IgD-negative memory B cell (primary cell): ENCODE results near the gene ATP12A. TPM values are rescaled to one million over a fixed set of nuclear protein-coding genes. Genes with fewer than 3 reads are reported as not detected.
A peak's percentile ranks its signal among the peaks of the same experiment; 100 is the strongest.
"Not testable (repeated sequence)": the region's sequence is repeated elsewhere in the genome, so short reads cannot be mapped to it uniquely, and the experiment has no call there.

ENCODE experiments used
- H3K27ac Mint-ChIP-seq, 3 donors: one replicate each; pipeline ENCODE4 v1.8.0; 2020 to 2022; ENCODE audit warnings: mild to moderate bottlenecking in 3 of 3, mixed read lengths in 3 of 3, moderate library complexity in 1 of 3
- H3K27me3 Mint-ChIP-seq: one replicate; pipeline ENCODE4 v1.8.0; 2021; ENCODE audit warnings: mixed read lengths
- H3K36me3 Mint-ChIP-seq: one replicate; pipeline ENCODE4 v1.8.0; 2020; ENCODE audit warnings: mild to moderate bottlenecking, mixed read lengths
- H3K4me1 Mint-ChIP-seq, 3 donors: one replicate each; pipeline ENCODE4 v1.8.0; 2020 to 2022; ENCODE audit warnings: mixed read lengths in 3 of 3, mild to moderate bottlenecking in 1 of 3
- H3K4me3 Mint-ChIP-seq, 4 donors: one replicate each; pipeline ENCODE4 v1.8.0; 2020 to 2022; ENCODE audit warnings: mild to moderate bottlenecking in 4 of 4, mixed read lengths in 4 of 4, moderate library complexity in 3 of 4
- H3K9me3 Mint-ChIP-seq, 3 donors: one replicate each; pipeline ENCODE4 v1.8.0; 2020 to 2021; ENCODE audit warnings: mixed read lengths in 3 of 3, mild to moderate bottlenecking in 1 of 3
- polyA plus RNA-seq: library from polyadenylated mRNA; unstranded; fragments of 300-500 nt; fragmentation: Illumina TruSeq; gene quantifications from one replicate; pipeline ENCODE4 v1.2.3, GENCODE V29; 2021

ATP12A gene
- polyA plus RNA-seq, 1 donor from 2014 or later = not detected

GRCh38 chr13:24723206-24723605 is 43.0 kb downstream of the ATP12A start:
- H3K36me3 Mint-ChIP-seq = no peaks in the 10 kb centered on the region
- H3K27ac Mint-ChIP-seq = no peak overlapping the region
- H3K27me3 Mint-ChIP-seq = peaks cover 12% of the 10 kb centered on the region
- no peaks in the 10 kb centered on the region for H3K4me1 Mint-ChIP-seq
- no peaks in the 10 kb centered on the region for H3K9me3 Mint-ChIP-seq
- no peak overlapping the region for H3K4me3 Mint-ChIP-seq

DNA sequence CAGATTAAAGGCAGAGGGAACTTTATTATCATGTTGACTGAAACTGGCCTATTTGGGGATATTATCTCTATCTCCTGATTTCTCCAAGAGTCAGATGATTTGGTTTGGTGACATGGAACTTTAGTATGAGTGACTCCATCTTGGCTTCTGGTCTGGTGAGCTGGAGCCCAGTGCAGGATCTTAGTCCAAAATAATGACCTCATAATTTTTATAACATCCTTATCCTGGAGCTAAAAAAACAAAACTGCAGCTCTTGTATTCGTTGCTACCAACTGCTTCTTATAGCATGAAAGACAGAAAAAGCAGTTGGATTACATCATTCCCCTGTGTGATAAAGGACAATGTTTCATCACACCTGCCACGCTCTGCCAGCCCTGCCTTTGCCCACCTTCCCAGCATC is 44.5 kb downstream of the ATP12A start:
- no peak overlapping the region for H3K4me3 Mint-ChIP-seq
- H3K36me3 Mint-ChIP-seq = no peaks in the 10 kb centered on the region
- no peak overlapping the region for H3K27ac Mint-ChIP-seq
- H3K4me1 Mint-ChIP-seq = no peaks in the 10 kb centered on the region
- peaks cover 11% of the 10 kb centered on the region for H3K27me3 Mint-ChIP-seq
- no peaks in the 10 kb centered on the region for H3K9me3 Mint-ChIP-seq

DNA sequence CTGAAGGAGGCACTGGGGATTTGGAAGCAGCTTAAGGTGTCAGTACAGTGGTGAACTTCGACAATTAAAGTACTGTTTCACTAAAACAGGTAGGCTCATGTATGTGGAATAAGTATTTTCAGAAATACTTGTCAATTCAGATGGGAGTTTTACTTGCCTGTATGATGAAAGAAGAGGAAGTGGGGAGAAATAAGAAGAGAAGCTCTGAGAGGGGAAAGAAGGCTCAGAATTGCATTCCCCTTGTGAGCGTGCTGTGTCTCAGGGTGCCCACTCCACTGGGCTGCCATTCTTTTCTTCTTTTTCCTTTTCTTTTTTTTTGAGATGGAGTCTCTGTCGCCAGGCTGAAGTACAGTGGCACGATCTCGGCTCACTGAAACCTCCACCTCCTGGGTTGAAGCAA is 45.2 kb downstream of the ATP12A start:
- no peaks in the 10 kb centered on the region for H3K9me3 Mint-ChIP-seq
- H3K4me3 Mint-ChIP-seq = no peak overlapping the region
- no peak overlapping the region for H3K27ac Mint-ChIP-seq
- H3K36me3 Mint-ChIP-seq = no peaks in the 10 kb centered on the region
- H3K4me1 Mint-ChIP-seq = peaks cover 0 to 1% (median 0%) of the 10 kb centered on the region in 3 donors
- H3K27me3 Mint-ChIP-seq = peaks cover 11% of the 10 kb centered on the region

- H3K27me3 Mint-ChIP-seq = peaks cover 12% of the 10 kb centered on the region
Measured at GRCh38 chr13:24727731-24728601, 47.8 kb downstream of the ATP12A start.

GRCh38 chr13:24730873-24731567 is 50.8 kb downstream of the ATP12A start:
- H3K36me3 Mint-ChIP-seq, H3K4me1 Mint-ChIP-seq: not testable (repeated sequence)
- Mint-ChIP-seq H3K9me3 (peaks cover 0 to 12% (median 0%) of the 10 kb centered on the region in 3 donors), H3K4me3 (peak overlapping the region; percentile 35 to 67 (median 53)), H3K27ac (peak overlapping the region in 1 of 3 donors; percentile 48), H3K27me3 (peaks cover 10% of the 10 kb centered on the region)

More at GRCh38 chr13:24727731-24728601, 47.8 kb downstream of the ATP12A start:
- H3K9me3 Mint-ChIP-seq = peaks cover 0 to 12% (median 0%) of the 10 kb centered on the region in 3 donors
- peaks cover 6 to 8% (median 7%) of the 10 kb centered on the region in 3 donors for H3K4me1 Mint-ChIP-seq
- peak overlapping the region in 1 of 4 donors; percentile 18 for H3K4me3 Mint-ChIP-seq
- H3K36me3 Mint-ChIP-seq = peaks cover 2% of the 10 kb centered on the region
- H3K27ac Mint-ChIP-seq = no peak overlapping the region

DNA sequence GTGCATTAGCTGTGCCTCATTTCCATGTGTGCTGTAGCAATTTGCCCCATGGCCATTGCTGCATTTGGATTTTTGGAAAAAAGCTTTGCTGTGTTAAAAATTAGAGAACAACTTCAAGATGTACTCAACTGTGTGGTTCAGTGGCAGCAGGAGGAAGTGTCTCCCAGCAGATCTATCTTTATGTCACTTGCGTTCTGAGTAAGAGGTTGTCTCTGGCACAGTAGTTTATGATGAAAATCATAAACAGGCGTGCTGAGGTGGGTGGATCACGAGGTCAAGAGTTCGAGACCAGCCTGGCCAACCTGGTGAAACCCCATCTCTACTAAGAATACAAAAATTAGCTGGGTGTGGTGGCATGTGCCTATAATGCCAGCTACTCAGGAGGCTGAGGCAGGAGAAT is 54.7 kb downstream of the ATP12A start:
- Mint-ChIP-seq H3K4me3 (no peak overlapping the region), H3K27ac (no peak overlapping the region), H3K27me3 (peaks cover 3% of the 10 kb centered on the region), H3K4me1 (peaks cover 6 to 8% (median 7%) of the 10 kb centered on the region in 3 donors), H3K36me3 (peaks cover 2% of the 10 kb centered on the region), H3K9me3 (peaks cover 0 to 12% (median 0%) of the 10 kb centered on the region in 3 donors)

DNA sequence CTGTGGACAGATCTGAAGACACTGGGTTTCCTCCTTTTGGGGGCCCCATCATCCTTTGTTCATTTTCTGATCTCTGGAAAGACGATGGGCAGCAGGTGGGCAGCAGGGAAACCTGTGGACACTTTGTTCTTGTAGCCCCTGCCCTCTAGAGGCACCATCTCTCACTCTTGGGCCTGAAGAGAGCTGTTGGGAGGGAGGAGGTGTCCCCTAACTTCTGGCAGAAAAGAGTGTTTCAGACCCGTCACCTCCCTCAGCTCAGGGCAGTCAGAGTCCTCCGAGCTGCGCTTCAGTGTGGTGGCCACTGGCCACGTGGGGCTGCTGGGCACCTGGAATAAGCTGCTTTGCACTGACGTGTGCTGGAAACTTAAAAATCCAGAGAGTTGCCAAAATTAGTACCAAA is 56.8 kb downstream of the ATP12A start:
- Mint-ChIP-seq H3K4me3 (no peak overlapping the region), H3K27ac (no peak overlapping the region), H3K27me3 (no peaks in the 10 kb centered on the region), H3K36me3 (no peaks in the 10 kb centered on the region), H3K4me1 (peaks cover 0 to 2% (median 0%) of the 10 kb centered on the region in 3 donors), H3K9me3 (peaks cover 0 to under 1% (median 0%) of the 10 kb centered on the region in 3 donors)

DNA sequence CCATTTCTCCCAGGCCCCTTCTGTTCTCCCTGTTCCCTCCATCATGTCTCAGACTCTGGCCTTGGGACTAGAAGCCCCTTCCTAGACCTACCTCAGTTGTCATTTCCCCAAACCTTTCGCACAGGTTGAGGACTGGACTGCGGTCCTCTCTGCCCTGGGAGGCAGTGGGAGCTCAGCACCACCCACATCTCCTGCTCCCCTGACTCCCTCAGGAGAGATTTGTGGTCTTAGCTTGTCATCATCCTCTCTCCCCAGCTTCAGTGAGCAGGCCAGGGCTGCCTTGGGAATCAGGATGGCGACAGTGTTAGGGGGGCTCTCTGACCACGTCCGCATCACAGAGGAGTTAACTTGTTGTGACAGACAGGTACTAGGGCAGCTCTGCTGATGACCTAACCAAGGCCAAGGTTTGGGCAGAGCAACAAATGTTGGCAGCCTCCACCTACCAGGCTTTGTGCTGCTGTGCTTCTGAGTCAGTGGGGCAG is 58.2 kb downstream of the ATP12A start:
- no peaks in the 10 kb centered on the region for H3K9me3 Mint-ChIP-seq
- H3K4me3 Mint-ChIP-seq = no peak overlapping the region
- H3K36me3 Mint-ChIP-seq = no peaks in the 10 kb centered on the region
- no peak overlapping the region for H3K27ac Mint-ChIP-seq
- no peaks in the 10 kb centered on the region for H3K27me3 Mint-ChIP-seq
- peaks cover 0 to 3% (median 2%) of the 10 kb centered on the region in 3 donors for H3K4me1 Mint-ChIP-seq

DNA sequence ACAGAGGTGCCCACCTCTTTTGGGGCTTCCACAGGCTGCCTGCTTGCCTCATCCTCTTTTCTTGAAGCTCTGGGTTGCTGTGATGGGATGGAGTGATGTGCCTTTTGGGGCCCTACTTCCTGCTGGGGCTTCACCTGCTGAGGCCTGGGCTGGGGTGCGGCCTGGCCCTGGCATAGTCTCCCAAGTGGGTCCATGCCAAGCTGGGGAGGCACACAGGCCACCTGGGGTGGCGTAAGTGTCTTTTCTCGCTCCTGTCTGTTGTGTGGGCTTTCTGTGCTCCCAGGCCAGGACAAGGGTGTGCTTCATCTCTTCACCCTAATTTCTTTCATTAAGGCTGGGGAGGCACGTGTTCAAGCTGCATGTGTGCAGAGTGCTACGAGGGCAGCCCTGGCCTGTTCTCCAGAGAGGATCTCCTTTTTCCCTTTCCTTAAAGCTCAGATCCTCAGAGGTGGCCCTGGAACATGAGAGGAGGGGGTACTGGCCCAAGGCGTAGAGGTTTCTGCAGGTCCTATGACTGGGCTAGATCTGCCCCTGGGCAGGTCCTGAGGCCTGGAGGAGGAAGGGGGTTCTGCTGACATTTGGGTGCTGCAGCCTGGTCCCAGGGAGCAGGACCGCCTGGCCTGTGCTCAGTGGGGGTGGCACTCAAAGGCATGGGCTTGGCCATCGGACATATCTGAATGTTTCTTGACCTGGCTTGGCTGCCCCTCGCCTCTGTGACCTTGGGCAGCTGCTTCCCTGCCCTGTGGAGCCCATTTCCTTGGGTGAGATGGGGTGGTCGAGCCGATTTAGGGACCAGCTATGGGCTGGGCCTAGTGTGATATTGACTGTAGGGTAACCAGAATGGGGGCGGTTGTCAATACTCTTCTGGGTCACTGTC is 60.0 kb downstream of the ATP12A start:
- H3K27ac Mint-ChIP-seq = peak overlapping the region in 1 of 3 donors; percentile 53

DNA sequence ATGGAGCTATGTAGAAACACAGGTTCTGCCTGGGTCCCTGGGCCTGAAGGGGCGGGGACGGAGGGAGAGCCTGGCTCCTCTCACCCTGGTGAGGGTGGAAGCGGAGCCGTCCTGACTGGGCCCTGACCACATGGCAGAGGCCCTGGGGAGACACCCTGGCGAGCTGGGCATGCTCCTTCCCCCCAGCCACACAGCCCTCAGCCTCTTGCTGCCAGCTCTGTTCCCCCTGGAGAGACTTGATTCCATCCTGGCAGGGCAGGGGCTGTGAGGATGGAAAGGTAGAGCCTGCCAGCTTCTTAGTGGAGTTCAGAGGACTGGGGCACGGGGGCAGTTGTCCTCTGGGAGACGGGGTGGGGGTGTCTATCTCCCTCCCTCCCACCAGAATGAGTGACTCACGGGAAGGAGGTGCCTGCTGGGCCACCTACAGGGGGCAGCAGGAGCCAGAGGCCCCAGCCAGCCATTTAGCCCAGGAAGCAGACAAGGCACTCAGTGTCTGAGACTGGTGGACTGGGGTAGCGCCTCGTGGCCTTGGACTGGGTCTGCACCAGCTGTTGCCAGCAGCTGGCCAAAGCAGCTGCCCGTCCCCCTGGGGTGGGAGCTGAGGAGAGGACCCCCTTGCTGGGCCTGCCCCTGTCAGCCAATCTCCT is 60.9 kb downstream of the ATP12A start:
- Mint-ChIP-seq H3K27ac (no peak overlapping the region), H3K36me3 (no peaks in the 10 kb centered on the region), H3K27me3 (peaks cover 12% of the 10 kb centered on the region), H3K9me3 (no peaks in the 10 kb centered on the region), H3K4me1 (peaks cover 0 to 6% (median 5%) of the 10 kb centered on the region in 3 donors), H3K4me3 (no peak overlapping the region)

More for the DNA sequence above, 60.0 kb downstream of the ATP12A start:
- H3K36me3 Mint-ChIP-seq = no peaks in the 10 kb centered on the region
- H3K4me3 Mint-ChIP-seq = no peak overlapping the region
- H3K27me3 Mint-ChIP-seq = peaks cover 6% of the 10 kb centered on the region
- no peaks in the 10 kb centered on the region for H3K9me3 Mint-ChIP-seq
- H3K4me1 Mint-ChIP-seq = peaks cover 0 to 4% (median 3%) of the 10 kb centered on the region in 3 donors

DNA sequence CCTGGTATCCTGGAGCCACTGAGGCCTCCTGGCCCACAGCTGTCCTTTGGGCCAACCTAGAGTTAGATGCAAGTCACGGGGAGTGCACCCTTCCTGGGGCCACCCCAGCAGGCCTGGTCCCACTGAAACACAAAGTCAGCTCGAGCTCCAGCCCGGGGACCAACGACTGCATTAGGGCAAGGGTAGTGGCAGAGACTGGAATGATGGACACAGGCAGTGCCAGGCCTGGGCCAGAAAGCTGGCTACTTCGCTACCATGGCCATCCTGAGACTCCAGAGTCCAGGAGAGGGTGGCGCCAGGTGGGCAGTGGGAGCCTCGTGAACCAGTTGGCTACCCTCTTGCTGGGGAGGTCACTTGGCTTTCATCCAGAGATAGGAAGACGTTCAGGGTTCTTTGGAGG is 61.6 kb downstream of the ATP12A start:
- peaks cover 15% of the 10 kb centered on the region for H3K27me3 Mint-ChIP-seq
- H3K4me1 Mint-ChIP-seq = peaks cover 0 to 7% (median 6%) of the 10 kb centered on the region in 3 donors
- no peaks in the 10 kb centered on the region for H3K9me3 Mint-ChIP-seq
- H3K27ac Mint-ChIP-seq = no peak overlapping the region
- H3K4me3 Mint-ChIP-seq = no peak overlapping the region
- H3K36me3 Mint-ChIP-seq = no peaks in the 10 kb centered on the region

DNA sequence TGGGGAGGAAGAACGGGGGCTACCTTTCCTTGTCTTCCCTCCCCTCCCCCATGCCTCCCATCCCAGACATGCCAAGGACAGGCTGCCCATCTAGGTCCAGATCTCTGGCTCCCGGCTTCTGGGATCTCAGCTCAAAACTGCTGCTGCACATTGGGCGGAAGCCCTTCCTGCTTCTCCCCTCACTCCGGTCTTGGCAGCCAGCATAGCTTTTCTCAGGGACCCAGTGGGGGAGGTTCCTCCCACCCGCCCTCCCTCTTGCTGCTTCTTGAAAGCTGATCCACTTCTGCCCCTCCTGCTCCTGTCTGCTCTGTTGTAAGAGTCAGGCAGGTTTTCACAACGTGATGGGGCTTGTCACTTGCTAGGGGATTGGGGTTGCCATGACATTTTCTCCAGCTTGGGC is 62.1 kb downstream of the ATP12A start:
- Mint-ChIP-seq H3K4me3 (peak overlapping the region in 1 of 4 donors; percentile 67), H3K9me3 (no peaks in the 10 kb centered on the region), H3K27ac (no peak overlapping the region), H3K4me1 (peaks cover 4 to 11% (median 8%) of the 10 kb centered on the region in 3 donors), H3K27me3 (peaks cover 19% of the 10 kb centered on the region), H3K36me3 (no peaks in the 10 kb centered on the region)

DNA sequence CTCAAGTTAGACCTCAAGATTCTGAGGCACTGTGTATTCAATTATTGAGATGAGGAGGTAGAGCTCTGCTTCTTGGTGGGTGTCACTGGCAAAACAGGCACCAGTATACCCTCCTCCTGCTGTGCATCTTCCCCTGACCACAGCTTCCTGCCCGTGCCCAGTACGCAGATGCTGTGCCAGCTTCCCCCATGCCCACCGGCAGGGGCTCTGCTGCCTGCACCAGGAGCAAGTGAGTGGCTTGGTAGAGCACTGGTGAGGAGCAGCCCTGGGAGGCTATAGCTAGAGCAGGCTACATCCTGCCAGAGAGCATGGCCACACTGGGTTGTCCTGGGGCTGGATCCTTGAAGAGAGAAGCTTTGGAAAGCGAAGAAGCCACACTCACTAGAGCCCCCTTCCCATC is 62.8 kb downstream of the ATP12A start:
- peaks cover 5 to 13% (median 9%) of the 10 kb centered on the region in 3 donors for H3K4me1 Mint-ChIP-seq
- peak overlapping the region in 2 of 4 donors; percentile 33 to 67 for H3K4me3 Mint-ChIP-seq
- peaks cover 23% of the 10 kb centered on the region for H3K27me3 Mint-ChIP-seq
- H3K9me3 Mint-ChIP-seq = no peaks in the 10 kb centered on the region
- H3K27ac Mint-ChIP-seq = no peak overlapping the region
- H3K36me3 Mint-ChIP-seq = no peaks in the 10 kb centered on the region

- H3K4me1 Mint-ChIP-seq = peaks cover 9 to 16% (median 11%) of the 10 kb centered on the region in 3 donors
- no peak overlapping the region for H3K27ac Mint-ChIP-seq
- no peak overlapping the region for H3K4me3 Mint-ChIP-seq
- H3K36me3 Mint-ChIP-seq = no peaks in the 10 kb centered on the region
- no peaks in the 10 kb centered on the region for H3K9me3 Mint-ChIP-seq
- H3K27me3 Mint-ChIP-seq = peaks cover 30% of the 10 kb centered on the region
Measured at GRCh38 chr13:24744247-24744646, 64.0 kb downstream of the ATP12A start.
